ENCODE results near the gene CEP41.

GRCh38 chr7:130468612-130469011 is 27.8 kb upstream of the CEP41 start:
- TF ChIP-seq, protein P1, sequence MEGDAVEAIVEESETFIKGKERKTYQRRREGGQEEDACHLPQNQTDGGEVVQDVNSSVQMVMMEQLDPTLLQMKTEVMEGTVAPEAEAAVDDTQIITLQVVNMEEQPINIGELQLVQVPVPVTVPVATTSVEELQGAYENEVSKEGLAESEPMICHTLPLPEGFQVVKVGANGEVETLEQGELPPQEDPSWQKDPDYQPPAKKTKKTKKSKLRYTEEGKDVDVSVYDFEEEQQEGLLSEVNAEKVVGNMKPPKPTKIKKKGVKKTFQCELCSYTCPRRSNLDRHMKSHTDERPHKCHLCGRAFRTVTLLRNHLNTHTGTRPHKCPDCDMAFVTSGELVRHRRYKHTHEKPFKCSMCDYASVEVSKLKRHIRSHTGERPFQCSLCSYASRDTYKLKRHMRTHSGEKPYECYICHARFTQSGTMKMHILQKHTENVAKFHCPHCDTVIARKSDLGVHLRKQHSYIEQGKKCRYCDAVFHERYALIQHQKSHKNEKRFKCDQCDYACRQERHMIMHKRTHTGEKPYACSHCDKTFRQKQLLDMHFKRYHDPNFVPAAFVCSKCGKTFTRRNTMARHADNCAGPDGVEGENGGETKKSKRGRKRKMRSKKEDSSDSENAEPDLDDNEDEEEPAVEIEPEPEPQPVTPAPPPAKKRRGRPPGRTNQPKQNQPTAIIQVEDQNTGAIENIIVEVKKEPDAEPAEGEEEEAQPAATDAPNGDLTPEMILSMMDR (IDR thresholded peaks at IDR 0.05; ENCODE audit: low read length) = no peak
- TF ChIP-seq EZH2 (IDR thresholded peaks at IDR 0.05; ENCODE audit: borderline replicate concordance, low read length) = no peak

Measured in OCI-LY1 (cell line).